Hematopoietic multipotent progenitor cell treated with erythropoietin and hydrocortisone succinate and interleukin-3 and kit ligand, for 4 days (in vitro differentiated cells): Measurements from ENCODE around the gene GPRC5B.

Source experiments
- DNase-seq: peaks from one replicate; pipeline ENCODE4 v3.0.0-alpha.2; 2015

Gene GPRC5B

DNA sequence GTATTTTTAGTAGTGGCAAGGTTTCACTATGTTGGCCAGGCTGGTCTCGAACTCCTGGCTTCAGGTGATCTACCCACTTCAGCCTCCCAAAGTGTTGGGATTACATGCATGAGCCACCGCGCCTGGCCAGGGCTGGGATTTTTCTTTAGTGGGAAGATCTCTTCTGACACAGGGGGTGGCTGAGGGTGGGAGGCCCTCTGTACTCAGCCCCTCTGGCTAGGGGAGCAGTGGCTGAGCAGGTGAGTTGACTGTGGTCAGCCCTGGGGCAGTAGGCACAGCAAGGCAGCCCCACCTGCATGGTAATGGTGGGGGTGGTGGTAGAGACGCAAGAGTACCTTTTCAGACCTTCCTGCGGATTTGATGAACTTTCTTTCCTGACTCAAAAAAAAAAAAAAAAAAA lies 12.3 kb upstream of the GPRC5B start:
- DNase-seq, result no peak

DNA sequence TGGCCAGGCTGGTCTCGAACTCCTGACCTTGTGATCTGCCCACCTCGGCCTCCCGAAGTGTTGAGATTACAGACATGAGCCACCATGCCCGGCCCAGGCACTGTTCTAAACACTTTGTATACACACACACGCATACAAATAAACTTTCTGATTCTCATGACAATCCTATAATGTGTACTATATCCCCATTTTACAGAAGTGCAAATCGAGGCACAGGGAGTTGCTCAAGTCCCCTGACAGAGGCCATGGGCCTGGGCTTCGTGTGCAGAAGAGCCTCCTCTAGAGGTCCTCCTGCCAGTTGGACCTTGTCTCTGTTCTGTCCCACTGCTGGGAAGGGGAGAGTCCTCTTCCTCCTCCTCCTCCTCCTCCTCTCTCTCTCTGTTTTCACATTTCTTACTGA lies 9.9 kb upstream of the GPRC5B start:
- no peak for DNase-seq

DNA sequence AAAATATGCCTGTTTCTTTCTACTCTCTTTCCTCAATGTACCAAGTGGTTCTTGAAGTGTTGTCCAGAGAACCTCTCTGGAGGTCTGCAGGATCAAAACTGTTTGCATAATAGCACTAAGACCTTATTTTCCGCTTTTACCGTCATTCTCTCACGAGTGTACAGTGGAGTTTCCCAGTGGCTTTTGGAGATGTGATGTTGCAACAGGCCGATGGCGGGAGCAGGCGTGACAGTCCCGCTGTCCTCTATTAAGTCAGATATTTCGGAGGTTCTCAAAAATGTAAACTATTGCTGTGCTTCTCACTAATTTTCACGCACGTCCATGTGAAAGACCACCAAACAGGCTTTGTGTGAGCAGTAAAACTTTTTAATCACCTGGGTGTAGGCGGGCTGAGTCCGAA lies 8.3 kb upstream of the GPRC5B start:
- DNase-seq, result no peak

DNA sequence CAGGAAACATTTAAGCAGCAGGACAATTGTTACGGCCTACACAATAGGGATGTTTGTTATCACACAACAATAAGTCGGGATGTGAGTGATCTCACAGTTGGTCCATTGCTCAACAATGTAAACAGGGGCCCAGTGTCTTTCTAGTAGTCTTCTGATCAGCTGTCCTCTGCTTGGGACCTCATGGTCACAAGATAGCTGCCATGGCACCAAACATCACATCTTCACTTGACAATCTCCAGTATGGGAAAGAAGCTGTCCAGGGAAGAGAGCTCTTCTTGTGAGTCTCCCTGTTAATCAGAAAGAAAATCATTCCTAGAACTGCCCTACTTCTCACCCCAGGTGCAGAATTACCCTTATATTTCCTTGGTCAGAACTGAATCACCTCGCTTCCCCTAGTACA lies 6.3 kb upstream of the GPRC5B start:
- DNase-seq, result no peak

DNA sequence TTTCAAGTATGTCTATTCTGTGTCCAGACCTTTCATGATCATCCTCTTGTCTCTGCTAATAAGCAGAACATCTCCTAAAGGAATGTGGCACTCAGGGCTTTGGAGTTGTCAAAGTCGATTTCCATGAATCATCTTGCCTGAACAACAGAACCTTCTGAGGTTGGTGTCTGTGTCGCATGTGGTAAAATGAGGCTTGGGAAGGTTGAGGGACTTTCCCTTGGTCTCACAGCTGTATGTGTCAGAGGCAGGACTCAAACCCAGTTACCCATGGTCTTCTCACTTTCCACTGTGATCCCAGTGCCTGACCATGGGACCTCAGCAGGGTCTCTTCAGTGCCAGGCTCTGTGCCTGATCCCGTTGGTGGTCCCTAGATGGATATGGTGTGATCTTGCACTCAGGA lies 4.2 kb upstream of the GPRC5B start:
- no peak for DNase-seq

DNA sequence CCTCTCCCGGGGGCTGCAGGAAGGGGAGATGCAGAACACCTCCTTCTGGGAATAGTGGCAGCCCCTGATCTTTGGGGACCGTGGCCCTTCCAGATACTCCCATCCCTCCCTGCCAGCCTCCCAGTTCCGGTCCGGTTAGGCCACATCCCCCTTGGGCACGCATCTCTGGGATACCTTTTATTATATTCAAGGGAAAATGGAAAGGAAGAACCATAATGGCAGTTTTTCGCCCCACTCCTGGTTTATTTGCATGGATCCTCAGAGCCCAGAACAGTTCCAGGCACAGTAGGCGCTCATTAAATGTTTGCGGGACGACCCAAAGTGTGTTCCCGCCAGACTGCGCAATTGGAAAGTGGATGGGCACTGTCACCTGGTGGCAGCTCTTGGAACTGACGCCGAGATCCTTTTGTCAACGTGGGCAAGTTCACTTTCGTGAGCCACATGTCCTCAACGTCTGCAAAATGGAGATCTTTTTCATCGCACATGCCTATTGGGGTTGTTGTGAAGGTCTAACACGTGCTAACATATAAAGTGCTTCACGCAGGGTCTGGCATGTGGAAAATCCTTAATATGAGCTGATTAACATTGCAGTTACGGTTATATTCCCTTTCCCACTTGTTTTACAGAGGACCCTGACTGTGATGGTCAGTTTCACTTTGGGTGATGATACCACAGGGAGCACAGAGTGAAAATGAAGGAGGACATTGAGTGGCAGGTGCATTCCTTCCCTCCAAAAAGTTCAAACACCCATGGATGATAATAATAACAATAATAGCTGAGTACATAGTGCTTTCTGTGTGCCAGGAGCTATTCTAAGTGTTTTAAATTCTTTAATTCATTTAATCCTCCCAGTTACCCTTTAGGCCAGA lies 1.7 kb upstream of the GPRC5B start:
- DNase-seq, result peak; percentile 89

DNA sequence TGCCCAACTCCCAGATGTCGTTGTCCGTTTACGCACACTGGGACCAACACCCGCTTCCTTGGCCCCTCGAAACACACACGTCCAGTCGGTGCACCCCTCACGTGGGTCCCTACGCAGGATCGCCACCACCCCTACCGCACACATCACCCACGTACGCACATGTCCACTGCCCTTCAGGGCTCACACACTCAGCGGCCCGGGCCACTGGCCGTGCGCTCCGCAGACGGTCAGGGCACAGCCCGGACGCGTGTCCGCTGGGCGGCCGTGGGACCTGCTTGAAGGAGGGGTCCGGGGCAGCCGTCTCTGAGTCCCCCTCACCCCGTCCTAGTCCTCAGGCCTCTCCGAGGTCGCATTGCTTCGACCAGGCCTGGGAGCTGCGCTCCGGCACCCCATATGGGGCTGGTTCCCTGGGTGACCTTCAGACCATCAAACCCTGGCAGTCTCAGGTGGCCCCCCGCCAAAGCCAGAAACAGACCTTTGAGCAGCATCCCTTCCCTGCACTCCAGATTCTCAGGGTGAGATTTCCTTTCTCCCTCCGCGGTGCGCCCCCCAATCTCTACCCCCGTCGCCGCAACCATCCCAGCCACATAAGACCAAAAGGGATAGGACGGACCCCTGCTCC lies 914 bp upstream of the GPRC5B start:
- no peak for DNase-seq

DNA sequence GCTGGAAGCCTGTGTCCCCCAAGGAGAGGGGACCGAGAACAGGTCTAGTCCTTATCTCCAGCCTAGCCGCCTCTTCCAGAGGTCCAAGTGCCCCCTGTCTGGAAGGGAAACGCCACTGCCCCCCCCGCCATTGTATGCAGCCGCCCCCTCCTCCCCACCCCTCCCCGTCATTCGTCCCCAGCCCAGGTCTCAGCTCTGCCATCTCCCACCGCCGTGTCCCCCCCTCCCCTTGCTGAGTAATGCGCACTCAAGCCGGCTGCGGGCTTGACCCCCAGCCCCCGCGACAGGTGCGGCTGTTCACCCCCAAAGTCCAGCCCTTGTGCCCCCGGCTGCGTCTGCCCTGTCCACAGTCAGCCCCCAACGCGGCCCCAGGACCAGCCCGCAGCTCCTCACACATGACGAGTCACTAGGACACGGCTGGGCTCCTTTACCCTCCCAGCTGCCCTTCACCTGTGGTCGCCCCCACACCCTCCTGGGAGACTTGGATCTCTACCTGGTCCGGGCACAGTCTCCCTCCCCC lies 622 bp downstream of the GPRC5B start:
- DNase-seq, result no peak

DNA sequence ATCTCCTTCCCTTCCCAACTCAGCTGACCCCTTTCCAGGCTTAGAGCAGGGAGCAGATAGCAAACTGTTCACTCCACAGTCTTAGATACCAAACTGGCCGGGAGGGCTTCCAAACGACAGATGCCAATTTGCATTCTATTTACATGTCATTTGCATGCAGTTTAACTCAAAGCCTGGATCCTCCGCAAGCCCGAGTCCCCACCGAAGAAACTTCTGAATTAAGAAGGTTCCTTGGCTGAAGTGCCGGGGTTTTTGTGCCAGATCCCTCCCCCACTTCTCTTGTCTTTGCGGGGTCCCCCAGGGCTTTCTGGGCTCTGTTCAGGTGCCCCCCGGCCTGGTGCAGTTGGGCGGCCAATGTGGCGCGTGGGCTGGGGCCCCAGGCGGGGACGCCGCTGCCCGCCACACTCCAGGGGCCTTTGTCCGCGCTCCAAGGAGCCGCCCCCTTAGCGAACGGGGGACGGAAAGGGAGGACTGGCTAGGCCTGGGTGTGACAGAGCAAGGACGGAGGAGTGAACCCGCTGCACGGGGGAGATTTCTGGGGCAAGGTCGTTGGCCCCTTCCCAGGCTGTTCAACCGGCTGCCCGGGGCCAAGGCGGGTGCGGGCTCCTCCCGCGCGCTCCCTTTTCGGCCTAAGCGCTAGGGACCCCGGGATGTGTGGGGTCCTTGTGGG lies 1.2 kb downstream of the GPRC5B start:
- DNase-seq, result peak; percentile 20

DNA sequence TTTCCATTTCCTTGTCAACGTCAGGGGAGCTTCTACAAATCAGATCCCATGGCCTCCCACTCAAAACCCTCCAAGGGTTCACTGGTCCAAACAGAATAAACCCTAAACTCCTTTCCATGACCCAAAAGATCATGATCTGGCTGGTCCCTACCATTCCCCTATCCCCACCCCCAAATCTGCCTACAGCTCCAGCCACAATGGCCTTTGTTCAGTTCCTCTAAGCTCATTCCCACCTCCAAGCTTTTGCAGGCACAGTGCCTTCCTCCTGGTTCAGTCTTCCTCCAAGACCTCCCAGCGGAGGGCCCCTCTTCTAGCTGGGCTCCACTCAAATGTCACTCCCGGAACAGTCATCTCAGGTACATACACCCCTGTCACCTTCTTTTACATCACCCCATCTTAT lies 2.0 kb downstream of the GPRC5B start:
- no peak for DNase-seq

DNA sequence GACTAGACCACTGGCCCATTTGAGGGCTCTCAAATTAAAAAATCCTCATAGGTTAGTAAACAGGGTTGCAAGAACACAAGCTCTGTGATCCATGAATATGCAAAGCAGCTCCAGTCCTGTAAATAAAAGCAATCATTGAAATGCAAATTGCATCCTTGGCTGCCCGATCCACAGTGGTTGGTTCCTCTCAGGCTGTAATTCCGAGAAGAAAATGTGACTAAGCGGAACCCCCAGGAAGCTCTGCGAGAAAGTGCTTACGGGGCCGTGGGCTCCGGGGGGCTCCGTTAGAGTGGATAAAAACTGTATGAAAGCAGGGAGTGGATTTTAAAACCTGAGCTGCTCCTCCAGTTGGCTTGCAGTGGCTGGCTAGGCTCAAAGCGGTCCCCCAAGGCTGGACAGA lies 2.5 kb downstream of the GPRC5B start:
- DNase-seq, result no peak

DNA sequence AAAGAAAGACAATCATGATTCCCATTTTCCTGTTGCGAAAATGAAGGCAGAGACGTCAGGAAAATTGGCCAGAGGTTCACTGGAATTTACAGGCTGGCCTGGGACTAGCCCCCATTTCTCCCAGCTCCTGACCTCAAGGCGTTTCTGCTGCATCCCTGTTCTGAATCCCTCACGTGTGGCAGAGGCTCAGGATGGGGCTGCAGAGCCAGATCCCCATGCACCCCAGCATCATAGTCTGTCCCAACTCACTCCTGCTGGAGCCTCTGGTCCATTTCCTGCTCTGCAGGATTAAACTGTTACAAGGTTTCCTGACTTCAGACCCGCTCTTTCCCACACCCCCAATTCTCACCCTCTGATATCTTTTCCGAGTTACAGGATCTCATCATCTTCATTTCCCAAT lies 2.9 kb downstream of the GPRC5B start:
- DNase-seq, result no peak

DNA sequence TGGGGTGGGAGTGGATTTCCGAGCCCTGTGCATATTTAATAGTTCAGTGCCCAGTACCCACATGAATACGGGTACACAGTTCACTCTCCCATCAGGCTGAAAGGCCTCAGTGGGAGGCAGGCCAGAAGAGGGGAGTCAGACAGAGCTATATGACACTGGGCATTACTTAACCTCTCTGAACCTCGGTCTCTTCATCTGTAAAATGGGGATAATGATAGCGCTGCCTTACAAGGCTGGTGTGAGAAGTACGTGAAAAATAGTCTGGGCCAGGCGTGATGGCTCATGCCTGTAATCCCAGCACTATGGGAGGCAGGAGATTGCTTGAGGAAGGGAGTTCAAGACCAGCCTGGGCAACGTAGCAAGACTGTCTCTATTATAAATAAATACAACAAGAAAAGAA lies 3.6 kb downstream of the GPRC5B start:
- no peak for DNase-seq

DNA sequence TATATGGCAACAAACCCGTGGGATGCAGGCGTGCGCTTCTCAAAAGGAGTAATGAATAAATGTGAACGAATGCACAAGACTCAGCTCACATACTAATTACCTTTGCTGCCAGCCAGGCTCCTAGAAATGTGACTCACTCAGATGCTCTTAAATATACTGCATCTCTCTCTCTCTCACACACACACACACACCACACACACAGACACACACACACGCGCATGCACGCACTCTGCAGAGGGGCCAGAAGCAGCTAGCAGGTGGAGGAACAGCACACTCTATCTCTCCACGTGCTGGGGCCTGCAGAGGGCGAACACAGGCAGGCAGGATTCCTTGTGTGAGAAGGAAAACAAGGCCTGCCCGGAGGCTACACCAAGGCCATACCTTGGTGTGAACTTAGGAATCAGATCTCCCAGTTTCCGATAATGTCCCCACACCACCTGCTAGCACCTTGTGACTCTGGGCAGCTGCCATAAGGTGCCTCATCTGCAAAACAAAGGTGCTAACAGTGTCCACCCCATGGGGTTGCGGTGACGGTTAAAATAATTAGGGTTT lies 5.3 kb downstream of the GPRC5B start:
- DNase-seq, result no peak

DNA sequence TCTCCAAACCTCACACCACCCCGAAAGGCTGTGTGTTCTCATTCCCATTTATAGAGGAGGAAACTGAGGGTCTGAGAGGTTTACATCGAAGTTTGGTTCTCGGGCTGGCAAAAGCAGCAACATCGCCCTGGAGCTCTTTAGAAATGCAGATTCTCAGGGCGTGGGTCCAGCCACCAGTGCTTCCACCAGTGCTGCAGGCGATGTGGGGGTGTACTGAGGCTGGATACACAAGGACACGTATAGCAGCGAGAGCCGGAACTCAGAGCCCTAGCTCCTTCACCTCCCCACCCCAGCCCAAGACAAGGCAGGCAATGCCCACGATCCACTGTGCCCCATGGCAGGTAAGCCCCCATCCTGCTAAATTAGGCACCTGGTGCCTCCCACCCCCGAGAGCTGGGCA lies 5.9 kb downstream of the GPRC5B start:
- no peak for DNase-seq

DNA sequence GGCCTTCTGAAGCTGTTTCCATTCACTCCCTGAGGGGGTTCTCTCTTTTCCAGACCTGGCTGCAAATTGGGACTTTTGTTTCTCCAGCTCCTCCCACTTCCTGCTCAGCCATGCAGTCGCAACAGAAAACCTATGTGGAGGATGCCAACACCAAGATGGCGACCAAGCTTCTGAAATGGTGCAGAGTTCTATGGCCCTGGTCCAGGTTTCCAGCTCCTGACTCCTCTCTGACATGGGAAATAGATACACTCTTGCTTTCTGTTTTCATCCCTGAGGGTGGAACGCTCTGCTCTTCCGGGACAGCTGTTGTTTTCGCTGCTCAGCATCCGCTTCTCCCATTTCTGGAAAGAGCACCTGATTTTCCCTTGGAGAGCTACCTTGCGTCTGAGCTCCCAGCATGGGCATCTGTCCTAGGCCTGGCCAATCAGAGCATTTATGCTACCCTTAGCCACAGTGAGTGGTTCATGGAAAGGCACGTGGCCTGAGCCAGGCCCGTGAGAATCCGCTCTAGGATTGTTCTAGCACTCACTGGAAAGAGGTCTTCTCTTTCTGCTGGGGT lies 8.1 kb downstream of the GPRC5B start:
- no peak for DNase-seq

DNA sequence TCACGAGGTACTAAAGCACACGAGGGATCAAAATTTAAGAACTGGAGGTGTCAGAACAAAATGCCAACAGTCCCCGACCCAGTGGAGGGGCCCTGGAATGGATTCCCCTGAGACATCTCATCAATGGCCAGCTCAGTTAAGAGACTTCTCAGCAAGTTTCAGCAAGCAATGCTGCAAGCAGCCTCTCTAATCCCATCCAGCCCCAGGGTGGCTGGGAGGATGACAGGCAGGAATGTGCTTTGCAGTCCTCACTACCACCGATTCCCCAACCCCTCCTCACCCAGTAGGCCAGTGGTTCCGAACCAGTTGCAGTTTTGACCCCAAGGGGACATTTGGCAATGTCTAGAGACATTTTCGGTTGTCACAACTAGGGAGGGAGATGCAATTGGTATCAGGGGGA lies 8.7 kb downstream of the GPRC5B start:
- DNase-seq, result no peak

DNA sequence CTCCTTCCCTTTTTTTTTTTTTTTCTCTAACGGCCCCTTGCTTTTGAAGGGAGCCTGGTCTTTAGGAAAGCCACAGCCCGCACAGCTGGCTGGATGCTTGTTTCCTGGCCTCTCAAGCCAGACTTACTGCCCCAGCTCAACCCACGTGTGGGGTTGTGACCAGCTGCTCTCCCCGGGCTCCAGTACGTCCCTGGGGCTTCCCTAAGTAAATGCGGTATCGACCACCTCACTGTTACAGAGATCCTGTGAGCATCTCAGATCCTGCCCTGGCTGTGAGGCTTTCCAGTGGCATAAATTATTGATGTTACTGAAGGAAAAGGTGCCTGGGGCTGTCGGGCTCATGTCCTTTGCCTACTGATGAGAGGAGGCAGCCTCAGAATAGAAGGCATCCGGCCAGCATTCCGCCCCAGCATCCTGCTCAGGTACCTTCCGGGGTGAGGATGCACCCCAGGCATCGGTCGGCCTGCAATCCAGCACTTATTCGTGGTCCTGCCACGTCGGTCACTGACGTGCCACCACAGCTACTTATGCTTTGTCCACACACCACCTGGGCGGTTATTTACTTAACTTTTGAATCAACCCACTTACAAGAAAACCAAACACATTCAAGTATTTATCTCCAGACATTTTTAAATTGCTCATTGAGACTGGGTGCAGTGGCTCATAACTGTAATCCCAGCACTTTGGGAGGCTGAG lies 9.6 kb downstream of the GPRC5B start:
- DNase-seq, result no peak

DNA sequence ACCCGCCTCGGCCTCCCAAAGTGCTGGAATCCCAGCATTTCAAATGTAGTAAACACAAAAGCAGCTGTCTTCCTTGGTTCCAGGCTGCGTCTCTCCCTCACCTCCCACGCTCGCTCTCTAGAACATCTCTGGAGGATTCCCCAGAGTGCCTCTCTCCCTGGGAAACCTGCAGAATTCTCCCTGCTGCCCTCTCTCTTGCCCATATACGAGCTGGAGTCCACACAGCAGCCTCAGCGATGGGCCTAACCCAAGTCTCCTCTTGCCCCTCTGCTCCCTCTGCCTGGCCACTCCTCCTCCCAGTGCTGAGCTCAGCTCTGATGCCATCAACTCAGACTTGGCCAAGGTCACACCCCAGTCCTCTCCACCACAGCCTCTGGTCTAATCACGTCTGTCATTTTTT lies 10.6 kb downstream of the GPRC5B start:
- no peak for DNase-seq

DNA sequence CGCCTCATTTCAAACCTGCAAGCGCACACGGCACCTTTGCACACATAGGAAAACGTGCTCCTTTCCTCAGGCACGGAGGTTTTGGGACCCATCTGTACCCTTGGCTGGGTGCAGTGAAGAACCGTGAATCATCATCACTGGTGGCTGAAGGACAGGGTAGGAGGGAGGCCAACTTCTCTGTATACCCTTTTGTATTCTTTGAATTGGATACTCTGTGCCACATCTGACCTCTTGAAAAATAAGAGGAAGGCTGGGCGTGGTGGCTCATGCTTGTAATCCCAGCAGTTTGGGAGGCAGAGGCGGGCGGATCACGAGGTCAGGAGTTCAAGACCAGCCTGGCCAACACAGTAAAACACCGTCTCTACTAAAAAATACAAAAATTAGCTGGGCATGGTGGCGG lies 11.7 kb downstream of the GPRC5B start:
- DNase-seq, result no peak

DNA sequence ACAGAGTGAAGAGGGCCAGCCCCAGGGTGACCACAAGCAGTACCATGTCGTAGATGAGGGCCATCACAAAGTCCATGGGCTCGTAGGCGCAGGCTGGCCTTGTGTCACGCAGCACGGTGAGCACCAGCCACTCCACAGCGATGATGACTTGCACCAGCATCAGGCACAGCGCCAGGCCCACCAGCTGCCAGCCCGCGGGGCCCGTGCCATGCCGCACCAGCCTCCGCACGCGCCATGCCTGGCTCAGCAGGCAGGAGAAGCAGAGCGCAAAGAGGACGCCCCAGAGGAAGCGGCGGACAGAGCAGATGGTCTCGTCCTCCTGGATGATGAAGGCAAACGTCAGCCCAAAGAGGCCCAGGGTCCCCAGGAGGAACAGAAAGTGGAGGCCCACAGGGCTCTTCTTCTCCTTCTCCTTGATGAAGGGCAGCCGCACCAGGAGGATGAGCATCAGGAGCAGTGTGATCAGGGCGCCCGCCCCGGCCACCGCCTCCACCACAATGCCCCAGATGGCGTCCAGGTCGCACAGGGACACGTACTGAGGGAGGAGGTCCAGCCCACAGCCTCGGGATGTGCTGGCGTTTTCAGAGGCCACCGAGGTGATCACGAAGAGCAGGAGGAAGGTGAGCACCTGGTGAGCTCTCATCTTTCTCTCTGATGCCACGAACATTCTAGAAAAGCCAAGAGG lies 12.3 kb downstream of the GPRC5B start:
- no peak for DNase-seq

DNA sequence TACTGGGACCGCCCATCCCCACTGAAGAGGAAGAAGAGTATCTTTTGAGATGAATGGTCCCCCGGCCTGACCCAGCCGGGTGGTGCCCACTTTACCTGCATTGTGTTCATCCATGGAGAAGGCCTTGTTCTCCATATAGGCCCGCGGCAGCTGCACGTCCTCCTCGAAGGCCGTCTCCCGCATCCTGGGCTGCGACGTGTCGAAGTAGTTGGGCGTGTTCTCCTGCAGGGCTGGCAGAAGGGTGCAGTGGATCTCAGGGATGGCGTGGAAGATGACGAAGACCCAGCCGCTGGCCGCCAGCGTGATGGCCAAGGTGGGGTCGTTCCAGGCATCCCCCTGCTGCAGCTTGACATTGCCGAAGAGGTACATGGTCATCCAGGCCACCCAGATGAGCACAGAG lies 12.9 kb downstream of the GPRC5B start:
- no peak for DNase-seq
